CD14-positive monocyte (primary cell): ENCODE results near the gene FANCL. TPM values are rescaled to one million over a fixed set of nuclear protein-coding genes. Genes with fewer than 3 reads are reported as not detected.
"Not testable (repeated sequence)": the region's sequence is repeated elsewhere in the genome, so short reads cannot be mapped to it uniquely, and the experiment has no call there.

Source experiments
- DNase-seq, 3 donors: peaks; one replicate each; pipeline ENCODE4 v3.0.0-alpha.2; 2011 to 2022
- H2AFZ ChIP-seq: 2 replicates; pipeline ENCODE4 v1.6.0; 2012; ENCODE audit warnings: mild to moderate bottlenecking, low read depth, low read length, inconsistent platforms; ENCODE audit not compliant: insufficient read depth, poor library complexity, severe bottlenecking
- H3K27ac ChIP-seq, 2 donors: 1 replicate in 1 of 2; 2 replicates in 1 of 2; pipeline ENCODE4 v1.5.1; 2012 to 2013; ENCODE audit warnings: low read length in 2 of 2, control low read depth in 1 of 2, inconsistent platforms in 1 of 2, low read depth in 1 of 2, mild to moderate bottlenecking in 1 of 2
- H3K27me3 ChIP-seq, 2 donors: one replicate each; pipeline versions ENCODE4 v1.6.0 to v1.6.1; 2011 to 2013; ENCODE audit warnings: low read length in 2 of 2; ENCODE audit not compliant: control insufficient read depth in 2 of 2, insufficient read depth in 2 of 2
- H3K36me3 ChIP-seq, 2 donors: replicated peaks in 1 of 2; 1 replicate in 1 of 2; 2 replicates in 1 of 2; pipeline versions ENCODE4 v1.5.1 to v1.6.1; 2012 to 2013; ENCODE audit warnings: low read length in 2 of 2, control low read depth in 1 of 2, inconsistent platforms in 1 of 2, mild to moderate bottlenecking in 1 of 2; ENCODE audit not compliant: insufficient read depth in 2 of 2, control insufficient read depth in 1 of 2
- H3K4me1 ChIP-seq, 2 donors: 1 replicate in 1 of 2; 2 replicates in 1 of 2; pipeline versions ENCODE4 v1.5.1 to v1.6.1; 2012 to 2013; ENCODE audit warnings: low read length in 2 of 2, control low read depth in 1 of 2, inconsistent platforms in 1 of 2, mild to moderate bottlenecking in 1 of 2, moderate library complexity in 1 of 2; ENCODE audit not compliant: insufficient read depth in 2 of 2, control insufficient read depth in 1 of 2
- H3K4me2 ChIP-seq: replicated peaks from 2 replicates; pipeline ENCODE3; 2012; ENCODE audit warnings: low read length, moderate library complexity, mild to moderate bottlenecking; ENCODE audit not compliant: poor library complexity, severe bottlenecking; ENCODE audit errors: extremely low read depth
- H3K4me3 ChIP-seq, 3 experiments: fragments of 200-600 bp in 1 of 3; sonication (generic) in 1 of 3; replicated peaks in 1 of 3; 1 replicate in 2 of 3; 2 replicates in 1 of 3; pipeline ENCODE4 v1.5.1; 2011 to 2013; ENCODE audit warnings: low read length in 3 of 3, mild to moderate bottlenecking in 3 of 3, control low read depth in 2 of 3, low read depth in 2 of 3, inconsistent platforms in 1 of 3, moderate library complexity in 1 of 3
- H3K79me2 ChIP-seq: 2 replicates; pipeline ENCODE4 v1.6.0; 2012; ENCODE audit warnings: mild to moderate bottlenecking, control low read depth, inconsistent platforms, low read length, moderate library complexity; ENCODE audit not compliant: insufficient read depth
- H3K9ac ChIP-seq: 2 replicates; pipeline ENCODE4 v1.6.0; 2017; ENCODE audit warnings: low read length, mild to moderate bottlenecking; ENCODE audit not compliant: insufficient read depth, poor library complexity, severe bottlenecking
- H3K9me3 ChIP-seq, 2 donors: replicated peaks in 1 of 2; 1 replicate in 1 of 2; 2 replicates in 1 of 2; pipeline versions ENCODE4 v1.5.1 to v1.6.1; 2012 to 2013; ENCODE audit warnings: low read length in 2 of 2, control low read depth in 1 of 2; ENCODE audit not compliant: control insufficient read depth in 1 of 2, insufficient read depth in 1 of 2
- H4K20me1 ChIP-seq: 2 replicates; pipeline ENCODE4 v1.6.0; 2012; ENCODE audit warnings: mild to moderate bottlenecking, low read length, control low read depth, moderate library complexity; ENCODE audit not compliant: insufficient read depth
- H3K27ac Mint-ChIP-seq, 7 donors: one replicate each; pipeline ENCODE4 v1.8.0; 2020; ENCODE audit warnings: mild to moderate bottlenecking in 7 of 7, mixed read lengths in 7 of 7, moderate library complexity in 6 of 7, inconsistent platforms in 2 of 7
- H3K27me3 Mint-ChIP-seq, 3 donors: one replicate each; pipeline ENCODE4 v1.8.0; 2021 to 2022; ENCODE audit warnings: low read depth in 3 of 3, mild to moderate bottlenecking in 3 of 3, mixed read lengths in 3 of 3, moderate library complexity in 3 of 3, inconsistent platforms in 1 of 3
- H3K36me3 Mint-ChIP-seq, 2 donors: one replicate each; pipeline ENCODE4 v1.8.0; 2020; ENCODE audit warnings: mixed read lengths in 2 of 2, inconsistent platforms in 1 of 2, mild to moderate bottlenecking in 1 of 2
- H3K4me1 Mint-ChIP-seq: one replicate; pipeline ENCODE4 v1.8.0; 2020; ENCODE audit warnings: mild to moderate bottlenecking, mixed read lengths
- H3K4me3 Mint-ChIP-seq, 2 donors: one replicate each; pipeline ENCODE4 v1.8.0; 2020; ENCODE audit warnings: mild to moderate bottlenecking in 2 of 2, mixed read lengths in 2 of 2, moderate library complexity in 1 of 2
- H3K9me3 Mint-ChIP-seq, 7 donors: one replicate each; pipeline ENCODE4 v1.8.0; 2020 to 2022; ENCODE audit warnings: mixed read lengths in 7 of 7, mild to moderate bottlenecking in 6 of 7, moderate library complexity in 6 of 7, inconsistent platforms in 2 of 7
- CTCF ChIP-seq: fragments of 200-600 bp; IDR thresholded peaks from one replicate; pipeline ENCODE4 v1.8.0; 2022; ENCODE audit warnings: antibody characterized with exemption, mild to moderate bottlenecking
- WGBS: methylation state at CpG from one replicate; pipeline ENCODE4 v1.1.5; 2013; ENCODE audit warnings: missing lambda C conversion rate; ENCODE audit not compliant: insufficient coverage; 5-methylcytosine and 5-hydroxymethylcytosine counted together
- intact Hi-C, 2 donors: fragments of 100-400 bp; cut with micrococcal nuclease; formaldehyde crosslinking; loops; one replicate each; pipeline versions ENCODE4 v1.15.0 to v1.15.1; 2023
- polyA plus RNA-seq, 3 donors: library from polyadenylated mRNA; depleted of rRNA in 1 of 3; unstranded in 2 of 3; stranded (reverse) in 1 of 3; fragments of 300-500 nt in 2 of 3; fragments of >200 nt in 1 of 3; fragmentation: Illumina TruSeq in 2 of 3; gene quantifications; 1 replicate in 2 of 3; 2 replicates in 1 of 3; pipeline ENCODE4 v1.2.3, GENCODE V29; 2012 to 2021

FANCL gene
- polyA plus RNA-seq, 3 donors = 2.2 to 2.6 (median 2.5) TPM

DNA sequence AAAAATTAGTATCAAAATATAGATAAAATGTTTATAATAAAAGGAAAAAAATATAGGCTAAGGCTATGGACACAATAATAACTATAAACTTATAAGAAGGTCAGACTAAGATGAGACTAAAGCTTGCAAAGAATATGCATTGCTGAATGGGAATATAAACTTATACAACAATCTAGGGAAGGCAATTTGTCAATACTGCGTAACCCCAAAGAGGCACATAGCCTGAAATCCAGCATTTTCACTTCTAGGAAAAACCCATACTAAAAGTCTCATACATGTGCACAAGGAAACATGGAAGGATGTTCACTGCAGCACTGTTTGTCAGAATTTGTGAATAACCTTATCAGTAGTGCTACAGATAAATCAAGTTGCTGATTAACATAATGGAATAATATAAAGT lies 45.5 kb downstream of the FANCL start:
- no peak overlapping the region for H3K9ac ChIP-seq
- DNase-seq = no peak
- H4K20me1 ChIP-seq = no peaks in the 10 kb centered on the region
- H3K27ac Mint-ChIP-seq = no peak overlapping the region
- H3K4me3 Mint-ChIP-seq = no peak overlapping the region
- H3K9me3 Mint-ChIP-seq = no peaks in the 10 kb centered on the region
- no peak overlapping the region for H2AFZ ChIP-seq
- no CpG with 5 or more reads among the region's 1 CpG for WGBS
- intact Hi-C loops = no loop called here
- peaks cover 0 to 7% of the 10 kb centered on the region in 2 donors for H3K36me3 ChIP-seq
- H3K4me3 ChIP-seq = no peak overlapping the region
- H3K27ac ChIP-seq = no peak overlapping the region
- TF ChIP-seq CTCF = no peak
- no peaks in the 10 kb centered on the region for H3K9me3 ChIP-seq
- H3K4me1 ChIP-seq = no peaks in the 10 kb centered on the region
- no peaks in the 10 kb centered on the region for H3K27me3 ChIP-seq
- peaks cover 3 to 11% of the 10 kb centered on the region in 2 donors for H3K36me3 Mint-ChIP-seq
- H3K27me3 Mint-ChIP-seq = no peaks in the 10 kb centered on the region
- H3K79me2 ChIP-seq = no peaks in the 10 kb centered on the region
- H3K4me2 ChIP-seq = no peak overlapping the region
- no peaks in the 10 kb centered on the region for H3K4me1 Mint-ChIP-seq

- Histone ChIP-seq H2AFZ (no peak overlapping the region), H3K4me3 (no peak overlapping the region), H3K36me3 (peaks cover 0 to 7% of the 10 kb centered on the region in 2 donors), H3K9ac (no peak overlapping the region), H3K4me2 (no peak overlapping the region), H3K27ac (no peak overlapping the region), H3K79me2 (no peaks in the 10 kb centered on the region), H3K4me1 (no peaks in the 10 kb centered on the region), H3K9me3 (no peaks in the 10 kb centered on the region), H4K20me1 (no peaks in the 10 kb centered on the region), H3K27me3 (no peaks in the 10 kb centered on the region)
- intact Hi-C loops = no loop called here
- Mint-ChIP-seq H3K4me3 (no peak overlapping the region), H3K4me1 (no peaks in the 10 kb centered on the region), H3K27me3 (no peaks in the 10 kb centered on the region), H3K27ac (no peak overlapping the region), H3K36me3 (peaks cover 8 to 11% of the 10 kb centered on the region in 2 donors), H3K9me3 (no peaks in the 10 kb centered on the region)
- WGBS = 100% methylated on average over 1 of the region's 2 CpGs
- no peak for TF ChIP-seq CTCF
- no peak for DNase-seq
These were observed 46.7 kb downstream of the FANCL start for GRCh38 chr2:58194458-58194857.

GRCh38 chr2:58187022-58187421 lies 54.1 kb downstream of the FANCL start:
- H3K9me3 ChIP-seq, H2AFZ ChIP-seq, H3K27me3 ChIP-seq, H3K4me2 ChIP-seq, H3K4me1 ChIP-seq, H4K20me1 ChIP-seq, H3K4me3 Mint-ChIP-seq, H3K27ac Mint-ChIP-seq, H3K9ac ChIP-seq, H3K27me3 Mint-ChIP-seq, DNase-seq, H3K4me3 ChIP-seq, H3K9me3 Mint-ChIP-seq, H3K79me2 ChIP-seq, H3K27ac ChIP-seq, H3K4me1 Mint-ChIP-seq, intact Hi-C loops: not testable (repeated sequence)
- H3K36me3 Mint-ChIP-seq = peaks cover 13 to 19% of the 10 kb centered on the region in 2 donors
- 100% methylated on average over 3 of the region's 6 CpGs for WGBS
- H3K36me3 ChIP-seq = peaks cover 0 to 11% of the 10 kb centered on the region in 2 donors
